GM18907 (cell line): ENCODE measurements around the gene SPRY1.

Experiments used
- ATAC-seq: cut with Tn5 transposase; IDR thresholded peaks from one replicate; pipeline ENCODE4 v1.9.1; 2021; ENCODE audit warnings: mild to moderate bottlenecking, moderate library complexity; ENCODE audit not compliant: unreplicated experiment

Gene SPRY1

DNA sequence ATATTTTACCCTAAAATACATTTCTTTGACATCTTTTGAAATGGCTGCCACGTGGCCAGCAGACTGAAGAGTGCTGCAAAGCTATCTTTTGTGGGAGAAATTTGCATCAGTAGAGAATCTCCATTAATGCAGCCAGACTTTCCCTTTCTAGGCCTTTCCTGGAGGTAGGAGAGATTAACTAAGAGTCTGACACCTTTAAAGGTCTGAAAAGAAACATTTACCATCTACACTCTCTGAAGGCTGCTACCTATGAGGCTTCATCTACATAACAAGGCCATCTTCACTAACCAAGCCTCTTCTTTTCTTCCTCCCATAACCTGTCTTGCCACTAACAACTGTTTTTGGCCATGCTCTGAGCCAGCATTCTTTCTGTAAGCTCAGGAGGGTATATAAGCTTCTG, 17.8 kb upstream of the SPRY1 start:
- ATAC-seq = no peak

DNA sequence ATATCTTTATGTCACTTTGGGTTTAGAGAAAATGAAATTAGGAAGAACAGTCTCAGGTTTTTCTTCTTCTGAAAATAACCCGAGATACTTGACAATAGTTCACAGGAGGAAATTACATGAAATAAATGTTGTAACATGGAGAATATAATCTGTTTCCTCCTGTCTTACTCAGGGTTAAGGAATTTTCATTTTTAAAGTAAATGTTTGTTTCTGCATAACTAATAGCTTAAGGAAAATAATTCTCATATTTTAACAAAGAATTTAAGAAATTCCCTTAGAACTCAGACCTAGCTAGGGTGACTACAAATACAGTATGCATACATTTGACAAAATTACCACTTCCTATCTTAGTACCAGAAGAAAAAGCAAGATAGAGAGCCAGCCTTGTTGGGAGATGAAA, 17.2 kb upstream of the SPRY1 start:
- no peak for ATAC-seq

GRCh38 chr4:123380728-123381716, 15.6 kb upstream of the SPRY1 start:
- ATAC-seq = peak; percentile 66

GRCh38 chr4:123381996-123382395, 14.6 kb upstream of the SPRY1 start:
- ATAC-seq = no peak

DNA sequence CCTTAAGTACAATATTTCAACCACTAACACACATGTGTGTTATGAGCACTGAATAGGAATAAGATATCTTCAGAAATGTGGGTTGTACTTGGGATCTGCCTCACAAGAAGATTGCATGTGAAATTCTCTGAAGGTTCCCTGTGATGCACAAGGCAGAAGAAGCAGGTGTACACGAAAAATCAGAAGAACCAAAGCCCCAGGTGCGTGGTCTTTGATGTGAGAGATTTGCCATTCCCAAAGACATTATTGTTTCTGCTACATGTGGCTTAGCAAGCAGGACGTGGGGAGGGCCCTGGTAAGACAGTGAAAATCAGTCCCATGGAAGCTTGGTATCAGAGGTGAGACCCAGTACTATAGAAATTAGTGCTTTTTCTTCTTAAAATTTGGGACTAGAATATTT, 13.0 kb upstream of the SPRY1 start:
- no peak for ATAC-seq

- no peak for ATAC-seq
Observed at GRCh38 chr4:123386609-123387008, 10.0 kb upstream of the SPRY1 start.

- ATAC-seq = no peak
Observed at GRCh38 chr4:123390846-123391456, 5.6 kb upstream of the SPRY1 start.

- ATAC-seq = no peak
Observed at GRCh38 chr4:123393721-123394120, 2.9 kb upstream of the SPRY1 start.

GRCh38 chr4:123397144-123398065, 810 bp downstream of the SPRY1 start:
- peak; percentile 30 for ATAC-seq

DNA sequence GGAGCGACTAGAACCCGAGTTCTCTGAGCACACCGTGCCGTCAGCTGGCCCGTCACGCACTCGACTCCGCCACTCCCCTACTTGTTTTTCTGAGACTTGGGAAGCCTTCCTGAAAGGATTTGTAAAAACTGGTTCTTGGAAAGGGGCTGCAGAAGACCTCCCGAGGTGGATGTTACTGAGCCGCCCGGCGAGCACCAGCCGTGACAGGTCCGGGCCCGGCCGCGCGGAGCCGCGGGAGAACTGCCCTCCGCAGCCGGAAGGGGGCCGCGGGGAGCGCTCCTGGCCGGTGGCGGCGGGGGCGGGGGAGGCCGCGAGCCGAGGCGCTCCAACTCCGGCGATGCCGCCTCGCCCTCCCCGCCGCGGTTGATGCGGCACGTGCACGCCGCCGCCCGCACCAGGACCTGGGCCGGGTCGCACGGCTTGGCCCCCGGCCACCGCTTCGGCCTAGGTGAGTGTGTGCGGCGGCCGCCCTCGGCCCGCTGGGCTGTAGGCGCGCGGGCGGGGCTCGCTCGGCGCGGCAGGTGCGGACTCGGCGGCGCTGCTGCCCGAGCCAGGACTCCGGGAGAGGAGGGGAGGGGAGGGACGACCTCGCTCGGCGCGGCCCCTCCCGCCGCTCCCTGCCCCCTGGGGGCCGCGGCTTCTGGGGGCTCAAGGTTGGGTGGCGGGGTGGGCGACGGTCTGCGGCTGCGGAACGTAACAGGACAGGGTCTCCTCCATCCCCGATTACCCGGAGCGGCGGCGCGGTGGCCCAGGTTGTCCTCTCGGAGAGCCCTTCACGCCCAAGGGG, 1.7 kb downstream of the SPRY1 start:
- peak; percentile 66 for ATAC-seq

GRCh38 chr4:123398853-123399626, 2.4 kb downstream of the SPRY1 start:
- ATAC-seq = peak; percentile 46

- no peak for ATAC-seq
Observed at GRCh38 chr4:123399627-123400358, 3.2 kb downstream of the SPRY1 start.

DNA sequence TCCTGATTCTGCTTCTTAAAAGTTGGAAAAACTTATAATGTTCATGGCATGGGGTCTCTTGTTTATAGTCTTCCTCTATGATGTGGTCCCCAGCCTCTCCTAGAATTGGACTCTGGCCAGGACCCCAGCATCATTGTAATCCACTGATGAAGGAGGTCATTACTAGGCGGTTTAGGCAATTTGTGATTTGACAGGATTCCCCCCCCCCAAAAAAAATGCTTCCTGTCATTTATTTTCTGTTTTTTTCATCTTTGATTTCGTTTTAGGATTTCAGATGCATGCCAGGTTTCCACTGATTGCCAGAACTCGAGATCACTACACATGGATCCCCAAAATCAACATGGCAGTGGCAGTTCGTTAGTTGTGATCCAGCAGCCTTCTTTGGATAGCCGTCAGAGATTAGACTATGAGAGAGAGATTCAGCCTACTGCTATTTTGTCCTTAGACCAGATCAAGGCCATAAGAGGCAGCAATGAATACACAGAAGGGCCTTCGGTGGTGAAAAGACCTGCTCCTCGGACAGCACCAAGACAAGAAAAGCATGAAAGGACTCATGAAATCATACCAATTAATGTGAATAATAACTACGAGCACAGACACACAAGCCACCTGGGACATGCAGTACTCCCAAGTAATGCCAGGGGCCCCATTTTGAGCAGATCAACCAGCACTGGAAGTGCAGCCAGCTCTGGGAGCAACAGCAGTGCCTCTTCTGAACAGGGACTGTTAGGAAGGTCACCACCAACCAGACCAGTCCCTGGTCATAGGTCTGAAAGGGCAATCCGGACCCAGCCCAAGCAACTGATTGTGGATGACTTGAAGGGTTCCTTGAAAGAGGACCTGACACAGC, 4.9 kb downstream of the SPRY1 start:
- ATAC-seq = no peak

DNA sequence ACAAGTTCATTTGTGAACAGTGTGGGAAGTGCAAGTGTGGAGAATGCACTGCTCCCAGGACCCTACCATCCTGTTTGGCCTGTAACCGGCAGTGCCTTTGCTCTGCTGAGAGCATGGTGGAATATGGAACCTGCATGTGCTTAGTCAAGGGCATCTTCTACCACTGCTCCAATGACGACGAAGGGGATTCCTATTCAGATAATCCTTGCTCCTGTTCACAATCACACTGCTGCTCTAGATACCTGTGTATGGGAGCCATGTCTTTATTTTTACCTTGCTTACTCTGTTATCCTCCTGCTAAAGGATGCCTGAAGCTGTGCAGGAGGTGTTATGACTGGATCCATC, 5.5 kb downstream of the SPRY1 start:
- ATAC-seq = no peak

GRCh38 chr4:123403080-123403604, 6.5 kb downstream of the SPRY1 start:
- no peak for ATAC-seq

GRCh38 chr4:123404533-123404932, 7.9 kb downstream of the SPRY1 start:
- no peak for ATAC-seq

DNA sequence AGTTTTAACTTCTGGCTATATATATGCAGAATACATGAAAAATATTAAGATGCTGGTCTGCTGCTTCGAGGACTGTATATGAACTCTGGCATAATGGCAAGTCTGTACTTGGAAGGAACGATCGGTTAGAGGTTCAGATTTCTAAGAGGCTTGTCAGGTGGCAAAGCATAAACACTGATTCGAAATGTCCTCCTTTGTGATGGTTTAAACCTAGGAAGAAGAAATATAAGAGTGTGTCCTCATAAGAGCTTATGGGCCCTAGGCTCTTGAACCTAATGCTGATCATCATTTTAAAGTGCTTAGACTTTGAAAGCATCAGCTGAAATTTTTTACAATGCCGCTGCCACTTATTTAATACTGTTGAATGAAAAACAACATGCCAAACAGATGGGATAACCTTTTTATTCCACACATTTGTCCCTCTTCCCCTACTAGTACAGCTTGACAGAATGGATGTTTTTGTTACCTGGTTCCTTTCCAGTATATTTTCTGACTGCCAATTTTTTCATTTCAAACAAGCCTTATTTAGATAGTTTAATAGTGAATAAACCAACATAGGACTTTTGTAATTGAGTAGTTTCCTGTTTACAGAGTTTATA, 8.8 kb downstream of the SPRY1 start:
- no peak for ATAC-seq
